Lung microvascular endothelial cell (primary cell): Measurements from ENCODE around the gene TFB1M. TPM values are rescaled to one million over a fixed set of nuclear protein-coding genes. Genes with fewer than 3 reads are reported as not detected.

Experiments
- DNase-seq, 2 donors: peaks; one replicate each; pipeline versions ENCODE4 v3.0.0 to v3.0.0-alpha.2; 2010; ENCODE audit warnings: low read depth in 2 of 2
- total RNA-seq: library from RNA; depleted of rRNA; stranded (reverse); fragments of >200 nt; gene quantifications from 2 replicates; pipeline ENCODE4 v1.2.1, GENCODE V29; 2014

TFB1M gene
- total RNA-seq, 1 donor from 2014 or later, result 11.7 TPM

DNA sequence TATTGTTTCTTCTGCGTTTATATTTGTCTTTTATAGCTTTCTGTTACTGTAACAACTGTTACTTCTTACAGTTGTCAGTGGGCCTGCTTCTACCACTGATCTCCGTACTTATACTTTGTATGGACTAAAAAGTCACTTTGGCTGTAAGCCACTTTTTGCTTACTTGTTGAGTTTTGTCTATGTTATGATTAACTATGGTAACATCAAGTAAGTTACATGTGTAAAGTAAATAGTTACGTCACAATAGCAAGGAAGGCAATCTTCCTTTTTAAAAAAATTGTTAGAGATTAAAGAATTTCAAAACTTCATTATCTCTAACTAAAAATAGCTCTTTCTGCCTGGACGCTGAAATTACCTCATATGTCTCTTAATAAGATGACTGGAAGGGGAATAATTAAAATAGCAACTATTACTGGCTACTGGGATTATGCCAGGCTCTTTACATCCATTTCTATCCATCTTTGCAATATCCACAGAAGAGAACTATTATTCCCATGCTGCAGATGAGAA, 10.9 kb downstream of the TFB1M start:
- no peak for DNase-seq

DNA sequence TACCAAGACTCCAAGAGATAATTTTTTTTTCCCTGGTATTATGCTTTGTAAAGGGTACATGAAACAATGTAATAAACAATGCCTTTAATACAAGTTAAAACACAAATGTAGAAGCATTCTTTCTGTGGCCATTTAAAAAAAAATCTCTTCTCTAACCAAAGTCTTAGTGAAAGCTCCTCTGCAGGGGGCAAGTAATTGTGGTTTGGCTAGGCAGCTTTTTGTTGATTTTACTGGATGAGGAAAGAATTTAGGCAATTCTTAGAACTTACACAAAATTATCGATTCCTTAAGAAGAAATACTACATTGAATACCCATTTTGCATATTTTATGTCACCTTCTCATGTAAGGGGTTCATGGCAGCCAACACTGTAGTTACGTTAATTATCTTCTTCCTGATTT, 12.4 kb downstream of the TFB1M start:
- no peak for DNase-seq

DNA sequence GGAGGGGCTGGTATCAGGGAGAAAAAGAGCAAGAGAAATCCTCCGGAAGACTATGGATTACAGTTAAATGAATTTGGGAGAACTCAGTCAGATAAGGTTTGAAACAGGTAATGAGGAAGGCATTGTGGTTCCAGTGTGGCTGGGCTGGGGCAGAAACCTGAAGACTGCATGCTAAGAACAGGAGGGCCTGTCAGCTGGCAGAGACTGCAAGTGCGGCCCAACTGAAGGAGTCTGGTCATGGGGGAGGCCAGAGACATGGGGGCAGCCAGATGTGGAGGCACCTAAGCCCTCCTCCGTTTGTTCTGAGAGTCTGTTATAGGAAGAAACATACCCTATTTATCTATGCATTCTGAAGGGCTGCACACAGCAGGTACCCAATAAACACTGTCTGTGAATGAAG, 16.6 kb downstream of the TFB1M start:
- DNase-seq, result no peak

GRCh38 chr6:155292711-155293110, 21.6 kb downstream of the TFB1M start:
- DNase-seq, result no peak

- peak in 1 of 2 donors; percentile 59 for DNase-seq
Measured at GRCh38 chr6:155291291-155291690, 23.0 kb downstream of the TFB1M start.

DNA sequence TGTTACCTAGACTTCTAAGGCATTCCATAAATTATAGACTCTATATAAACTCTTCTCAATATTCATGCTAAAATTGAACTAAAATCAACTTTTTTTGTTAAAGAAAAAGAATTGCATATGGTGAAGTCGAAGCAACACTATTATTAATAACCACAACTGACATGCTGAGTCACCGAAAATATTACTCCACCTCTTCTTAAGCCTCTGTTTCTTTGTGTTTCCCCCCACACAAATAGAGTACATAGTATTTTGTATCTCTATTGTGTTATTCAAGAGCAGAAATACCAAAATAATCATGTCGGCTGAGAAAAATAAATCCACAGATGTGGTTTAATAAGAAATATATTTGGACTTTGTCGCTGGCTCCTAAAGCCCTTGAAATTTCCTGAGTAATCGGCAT, 23.8 kb downstream of the TFB1M start:
- no peak for DNase-seq

GRCh38 chr6:155287762-155288161, 26.5 kb downstream of the TFB1M start:
- no peak for DNase-seq

GRCh38 chr6:155284775-155285174, 29.5 kb downstream of the TFB1M start:
- DNase-seq, result no peak

- no peak for DNase-seq
Measured at GRCh38 chr6:155278319-155279049, 35.8 kb downstream of the TFB1M start.

GRCh38 chr6:155276638-155277037, 37.6 kb downstream of the TFB1M start:
- DNase-seq, result no peak

DNA sequence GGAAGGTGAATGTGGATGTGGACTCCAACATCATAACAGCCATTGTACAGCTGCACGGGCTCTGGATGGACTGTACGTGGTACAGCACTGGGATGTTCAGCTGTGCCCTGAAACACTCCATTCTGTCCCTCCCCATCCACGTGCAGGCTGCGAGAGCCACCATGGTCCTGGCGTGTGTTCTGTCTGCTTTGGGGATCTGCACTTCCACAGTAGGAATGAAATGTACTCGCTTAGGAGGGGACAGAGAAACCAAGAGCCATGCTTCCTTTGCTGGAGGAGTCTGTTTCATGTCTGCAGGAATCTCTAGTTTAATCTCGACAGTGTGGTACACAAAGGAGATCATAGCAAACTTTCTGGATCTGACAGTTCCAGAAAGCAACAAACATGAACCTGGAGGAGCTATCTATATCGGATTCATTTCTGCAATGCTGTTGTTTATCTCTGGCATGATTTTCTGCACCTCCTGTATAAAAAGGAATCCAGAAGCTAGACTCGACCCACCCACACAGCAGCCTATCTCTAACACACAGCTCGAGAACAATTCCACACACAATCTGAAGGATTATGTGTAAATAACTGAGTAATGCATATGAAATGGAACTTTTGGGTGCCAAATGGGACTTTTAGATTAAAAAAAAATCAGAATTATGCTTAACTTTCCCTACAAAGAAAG, 38.3 kb downstream of the TFB1M start:
- no peak for DNase-seq

- peak; percentile 49 to 70 for DNase-seq
Measured at GRCh38 chr6:155274533-155274932, 39.8 kb downstream of the TFB1M start.

DNA sequence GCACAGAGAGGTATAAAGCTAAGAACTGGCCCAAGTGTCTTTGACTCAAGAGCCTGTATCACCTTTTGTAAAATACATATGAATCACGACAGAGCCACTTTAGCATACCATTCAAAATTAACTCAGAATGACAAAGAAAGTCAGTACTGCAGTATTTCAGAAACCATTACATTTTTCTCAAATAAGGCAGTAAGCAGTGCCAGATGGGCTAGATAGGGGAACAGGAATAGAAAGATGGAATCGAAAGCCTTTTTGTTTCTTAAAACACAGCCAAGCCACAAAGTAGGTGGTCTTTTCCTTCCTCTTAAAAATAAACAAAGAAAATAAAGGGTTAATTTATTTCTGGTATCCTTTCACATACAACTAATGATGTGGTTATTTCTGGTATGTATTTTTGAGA, 40.2 kb downstream of the TFB1M start:
- DNase-seq, result peak in 1 of 2 donors; percentile 10

DNA sequence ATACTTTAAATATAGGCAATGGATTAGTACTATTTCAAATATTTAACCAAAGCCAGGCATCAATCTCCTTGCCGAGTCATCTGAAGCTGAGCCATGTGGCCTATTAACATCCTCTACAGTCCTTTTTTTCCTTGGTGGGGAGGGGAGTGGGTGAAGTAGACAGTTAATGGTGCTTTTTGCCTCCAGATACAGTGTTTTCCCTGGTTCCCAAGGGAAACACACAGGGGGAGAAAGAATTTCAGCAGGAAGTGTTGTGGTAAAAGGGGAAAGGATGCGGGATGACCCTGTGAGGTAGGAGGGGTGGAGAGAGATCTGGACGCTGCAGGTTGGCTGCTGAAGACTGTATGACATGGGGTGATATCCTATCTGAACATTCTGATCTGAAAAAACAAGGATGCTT, 40.9 kb downstream of the TFB1M start:
- peak; percentile 95 to 99 for DNase-seq

DNA sequence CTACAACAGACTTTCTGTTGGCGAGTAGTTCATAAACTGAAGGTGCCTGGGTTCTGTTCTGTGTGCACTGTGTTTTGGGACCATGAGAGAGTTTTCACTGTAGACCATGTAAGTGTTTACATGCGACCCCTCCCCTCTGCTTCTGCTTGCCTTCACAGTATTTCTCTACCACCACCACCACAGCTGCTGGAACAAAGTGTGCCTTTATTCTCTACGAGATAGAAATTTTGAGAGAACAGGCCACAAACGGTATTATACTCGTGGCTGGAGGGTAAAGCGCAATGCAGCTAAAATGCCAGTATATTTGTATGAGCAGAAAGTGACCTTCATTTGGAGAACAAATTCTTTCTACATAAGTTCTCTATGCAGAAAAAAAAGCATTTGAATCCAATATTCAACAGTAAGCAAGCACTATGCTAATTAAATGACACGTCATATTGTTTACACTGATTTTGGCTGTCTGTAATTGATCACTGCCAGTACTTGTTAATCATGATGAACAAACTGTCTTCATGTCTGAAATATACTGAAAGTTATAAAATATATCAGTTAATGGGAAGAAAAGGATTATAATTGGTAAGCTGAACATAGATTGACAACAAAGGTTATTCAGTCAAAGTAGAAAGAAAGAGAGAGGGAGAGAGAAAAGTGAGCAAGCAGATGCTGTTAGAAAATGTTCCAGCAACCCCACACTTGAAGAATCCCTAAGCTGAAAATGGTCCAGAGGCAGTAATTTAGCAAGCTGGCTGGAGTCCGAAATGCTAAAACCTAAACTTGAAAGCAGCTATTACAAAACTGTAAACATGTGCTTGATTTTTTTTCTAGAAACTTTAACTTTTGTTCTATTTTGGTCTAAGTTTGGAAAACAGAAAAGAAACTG, 41.7 kb downstream of the TFB1M start:
- no peak for DNase-seq

DNA sequence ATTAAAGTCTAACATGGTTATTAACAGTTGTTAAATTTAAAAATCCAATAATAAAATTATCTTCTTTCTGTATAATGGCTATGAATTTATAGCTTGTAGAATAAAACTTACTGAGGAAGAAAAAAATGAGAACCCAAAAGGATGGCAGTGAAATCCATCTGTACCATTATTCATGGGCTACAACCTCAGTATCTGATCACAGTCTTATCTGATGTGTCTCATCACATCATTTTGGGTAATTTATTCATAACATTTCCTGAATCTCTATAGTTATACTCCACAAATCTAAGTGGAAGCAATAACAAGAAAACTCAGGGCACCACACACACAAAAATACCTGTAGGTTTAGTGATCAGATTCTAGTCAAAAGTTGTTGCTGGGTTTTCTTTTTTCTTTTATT, 43.1 kb downstream of the TFB1M start:
- no peak for DNase-seq

- no peak for DNase-seq
Measured at GRCh38 chr6:155270561-155271091, 43.7 kb downstream of the TFB1M start.

GRCh38 chr6:155269765-155270164, 44.5 kb downstream of the TFB1M start:
- DNase-seq, result no peak

- DNase-seq, result peak; percentile 28 to 55
Measured at GRCh38 chr6:155268088-155268867, 46.0 kb downstream of the TFB1M start.

DNA sequence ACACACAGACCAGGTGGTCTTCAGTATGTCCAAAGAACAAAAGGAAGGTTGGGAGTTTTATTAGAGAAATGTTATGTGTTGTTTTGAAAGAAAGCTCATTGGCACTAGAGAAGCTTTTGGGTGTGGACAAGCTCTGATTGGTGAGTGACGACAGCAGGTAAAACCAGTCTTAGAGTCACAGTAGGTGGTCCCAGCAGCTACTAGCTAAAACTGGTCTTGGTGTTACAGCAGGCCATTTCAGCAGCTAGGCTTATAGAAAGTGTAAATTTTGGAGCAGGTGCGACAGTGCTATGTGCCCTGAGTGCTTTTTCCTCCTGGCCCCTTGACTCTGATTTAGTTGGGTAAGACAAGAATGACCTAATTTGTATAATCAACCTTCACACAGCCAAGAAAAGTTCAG, 46.9 kb downstream of the TFB1M start:
- DNase-seq, result no peak
